Stimulated activated CD8-positive, alpha-beta memory T cell treated with anti-CD3 and anti-CD28 coated beads, Interleukin-4, amount 100 ng/mL, for 1 hour (primary cell): ENCODE data around the gene MSL3B.

ENCODE experiments used
- DNase-seq, 2 donors: peaks; one replicate each; pipeline ENCODE4 v3.0.0-alpha.2; 2020; ENCODE audit warnings: low read depth in 2 of 2, low spot score in 1 of 2

Gene MSL3B

DNA sequence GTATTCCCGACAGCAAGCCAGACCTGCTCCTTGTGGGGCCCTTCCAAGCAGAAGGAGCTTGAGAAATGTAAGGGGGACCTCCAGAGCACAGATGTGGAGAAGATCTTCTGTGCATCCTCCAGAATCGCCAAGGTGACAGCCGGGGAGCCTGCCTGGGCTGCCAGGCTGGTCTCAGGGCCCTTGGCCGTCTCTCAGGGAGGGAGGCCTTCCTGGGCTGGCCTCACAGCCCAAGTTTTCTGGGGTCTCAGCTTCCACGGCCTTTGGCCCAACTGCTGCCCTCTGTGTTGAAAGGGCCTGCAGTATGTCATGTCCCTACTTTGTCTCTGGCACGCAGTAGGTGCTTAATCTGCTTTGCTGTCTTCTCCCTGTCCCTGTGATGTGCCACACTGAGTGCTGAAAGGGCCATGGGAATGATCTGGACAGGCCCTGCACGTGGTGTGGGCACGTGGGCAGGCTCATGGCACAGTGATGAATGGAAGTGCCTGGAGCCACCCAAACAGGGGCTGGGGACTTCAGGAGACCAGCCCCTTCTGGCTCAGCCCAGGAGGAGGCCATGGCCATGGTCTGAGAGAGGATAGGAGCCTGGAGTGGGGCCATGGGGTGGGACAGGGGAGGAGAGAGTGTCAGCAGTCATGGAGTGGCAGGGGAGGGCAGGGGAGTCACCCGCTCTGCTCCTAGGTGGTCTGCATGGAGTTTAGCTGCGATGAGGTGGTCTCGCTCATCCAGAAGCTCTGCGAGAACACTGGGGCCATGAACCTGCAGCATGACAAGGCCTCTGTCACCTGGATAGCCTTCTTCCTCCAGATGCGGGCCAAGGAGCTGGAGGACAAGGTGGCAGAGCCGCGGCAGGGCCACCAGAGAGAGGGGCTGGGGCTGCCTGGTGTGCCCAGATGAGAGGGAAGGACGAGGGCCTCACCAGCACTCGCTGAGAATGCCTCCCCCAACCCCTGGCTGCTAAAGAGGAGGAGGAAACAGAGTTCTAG lies 49.3 kb downstream of the MSL3B start:
- no peak for DNase-seq

DNA sequence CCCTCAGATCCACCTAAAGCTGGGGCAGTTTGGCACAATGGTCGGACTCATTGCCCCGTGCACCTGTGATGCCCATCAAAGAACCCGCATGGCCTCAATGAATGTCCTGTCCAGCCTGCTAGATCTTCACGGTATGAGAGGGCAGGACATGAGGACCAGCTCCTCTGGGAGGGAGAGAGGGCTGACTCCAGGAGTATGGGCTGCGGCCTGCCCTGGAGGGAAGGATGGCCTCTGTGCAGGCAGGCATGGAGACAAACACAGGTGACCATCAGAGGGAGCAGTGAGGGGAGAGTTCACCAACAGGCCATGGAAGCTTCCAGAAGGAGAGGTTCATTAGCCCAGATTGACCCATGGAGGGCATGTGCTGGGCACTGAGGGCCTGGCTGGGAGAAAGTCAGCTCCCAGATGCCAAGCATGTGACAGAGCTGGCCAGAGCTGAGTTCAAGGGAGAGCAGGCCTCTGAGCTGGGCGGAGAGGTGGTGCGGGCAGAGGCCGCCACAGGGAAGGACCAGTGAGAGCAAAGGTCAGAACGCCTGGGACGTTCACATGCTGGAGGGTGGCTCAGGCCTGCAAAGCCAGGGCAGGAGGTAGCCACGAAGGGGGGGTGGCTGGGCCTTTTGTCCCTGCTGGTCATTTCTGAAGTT lies 50.1 kb downstream of the MSL3B start:
- DNase-seq = no peak

GRCh38 chr2:233817361-233817911 lies 50.8 kb downstream of the MSL3B start:
- DNase-seq = no peak

DNA sequence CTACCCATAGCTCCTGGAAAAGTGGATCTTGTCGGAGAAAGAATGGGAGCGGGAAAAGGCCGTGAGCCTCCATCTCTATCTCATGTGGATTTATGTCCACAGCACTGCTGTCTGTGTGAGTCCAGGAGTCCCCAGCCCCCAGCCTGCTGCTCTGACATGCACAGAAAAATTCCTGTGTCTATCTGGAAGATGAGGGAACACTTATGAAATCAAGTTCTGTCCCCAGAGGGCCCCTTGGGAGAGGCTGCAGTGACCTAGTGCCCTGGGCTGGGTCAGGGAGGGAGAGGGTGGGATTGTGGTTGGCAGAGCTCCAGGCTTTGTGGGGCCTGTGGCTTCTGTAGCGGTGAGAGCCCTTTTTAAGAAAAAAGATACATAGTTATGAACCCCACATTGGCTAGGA lies 51.4 kb downstream of the MSL3B start:
- DNase-seq = no peak

- DNase-seq = no peak
Observed at GRCh38 chr2:233816334-233816733, 51.9 kb downstream of the MSL3B start.

GRCh38 chr2:233815861-233816260 lies 52.3 kb downstream of the MSL3B start:
- no peak for DNase-seq
